ENCODE data around the gene TSHZ1.

GRCh38 chr18:75215663-75216062 is 5.1 kb downstream of the TSHZ1 start:
- no peak for TF ChIP-seq CTCF (IDR thresholded peaks at IDR 0.05; ENCODE audit: low read depth, low read length)
- no peak for TF ChIP-seq MYC (IDR thresholded peaks at IDR 0.05; ENCODE audit: low read depth, low read length)
- TF ChIP-seq POLR2A (IDR thresholded peaks at IDR 0.05; ENCODE audit: extremely low read depth, insufficient read length): no peak
